NCI-H748 treated with DMSO at 0.1 percent for 48 hours (cell line): Measurements from ENCODE around the gene LZTS2.
"Not testable (repeated sequence)": the region's sequence is repeated elsewhere in the genome, so short reads cannot be mapped to it uniquely, and the experiment has no call there.

Experiments used
- DNase-seq: peaks from one replicate; lab custom pipeline; 2025; lab: John Stamatoyannopoulos, UW

The LZTS2 gene, protein sequence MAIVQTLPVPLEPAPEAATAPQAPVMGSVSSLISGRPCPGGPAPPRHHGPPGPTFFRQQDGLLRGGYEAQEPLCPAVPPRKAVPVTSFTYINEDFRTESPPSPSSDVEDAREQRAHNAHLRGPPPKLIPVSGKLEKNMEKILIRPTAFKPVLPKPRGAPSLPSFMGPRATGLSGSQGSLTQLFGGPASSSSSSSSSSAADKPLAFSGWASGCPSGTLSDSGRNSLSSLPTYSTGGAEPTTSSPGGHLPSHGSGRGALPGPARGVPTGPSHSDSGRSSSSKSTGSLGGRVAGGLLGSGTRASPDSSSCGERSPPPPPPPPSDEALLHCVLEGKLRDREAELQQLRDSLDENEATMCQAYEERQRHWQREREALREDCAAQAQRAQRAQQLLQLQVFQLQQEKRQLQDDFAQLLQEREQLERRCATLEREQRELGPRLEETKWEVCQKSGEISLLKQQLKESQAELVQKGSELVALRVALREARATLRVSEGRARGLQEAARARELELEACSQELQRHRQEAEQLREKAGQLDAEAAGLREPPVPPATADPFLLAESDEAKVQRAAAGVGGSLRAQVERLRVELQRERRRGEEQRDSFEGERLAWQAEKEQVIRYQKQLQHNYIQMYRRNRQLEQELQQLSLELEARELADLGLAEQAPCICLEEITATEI

DNA sequence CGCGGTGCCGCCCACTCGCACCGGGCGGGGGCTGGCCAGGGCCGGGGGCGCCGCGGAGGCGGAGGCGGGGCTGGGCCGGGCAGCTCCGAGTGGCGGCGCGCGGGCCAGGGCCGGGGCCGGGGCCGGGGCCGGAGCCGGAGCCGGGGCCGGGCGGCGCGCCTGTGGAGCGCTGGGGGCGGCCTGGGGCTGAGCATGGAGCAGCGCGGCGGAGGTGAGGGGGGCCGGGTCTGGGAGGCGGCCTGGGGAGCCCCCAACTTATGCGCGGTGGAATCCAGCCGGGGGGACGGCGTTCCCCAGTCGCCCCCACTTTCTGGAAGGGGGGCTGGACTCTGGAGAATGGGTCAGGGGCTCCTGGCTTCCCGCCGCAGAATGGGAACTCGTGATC lies at the start of gene LZTS2:
LZTS2 (plus strand) TSS at position 67 of the 385 bp plus-strand sequence. CDS start 2,731 bp downstream, outside the sequence.
- DNase-seq = no peak

DNA sequence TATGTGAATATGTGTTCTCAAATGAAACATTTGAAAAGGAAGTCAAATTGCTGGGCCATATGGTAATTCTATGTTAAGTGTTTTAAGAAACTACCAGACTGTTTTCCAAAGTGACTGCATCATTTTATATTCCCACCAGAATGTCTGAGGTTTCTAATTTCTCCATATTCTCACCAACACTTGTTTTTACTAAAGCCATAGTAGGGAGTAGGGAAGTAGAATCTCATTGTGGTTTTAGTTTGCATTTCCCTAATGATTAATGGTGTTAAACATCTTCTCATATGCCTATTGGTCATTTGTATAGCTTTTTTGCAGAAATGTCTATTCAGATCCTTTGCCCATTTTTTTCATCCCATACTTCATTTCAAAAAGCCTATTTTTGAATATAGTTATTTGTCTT lies 39.4 kb upstream of the LZTS2 start:
- no peak for DNase-seq

DNA sequence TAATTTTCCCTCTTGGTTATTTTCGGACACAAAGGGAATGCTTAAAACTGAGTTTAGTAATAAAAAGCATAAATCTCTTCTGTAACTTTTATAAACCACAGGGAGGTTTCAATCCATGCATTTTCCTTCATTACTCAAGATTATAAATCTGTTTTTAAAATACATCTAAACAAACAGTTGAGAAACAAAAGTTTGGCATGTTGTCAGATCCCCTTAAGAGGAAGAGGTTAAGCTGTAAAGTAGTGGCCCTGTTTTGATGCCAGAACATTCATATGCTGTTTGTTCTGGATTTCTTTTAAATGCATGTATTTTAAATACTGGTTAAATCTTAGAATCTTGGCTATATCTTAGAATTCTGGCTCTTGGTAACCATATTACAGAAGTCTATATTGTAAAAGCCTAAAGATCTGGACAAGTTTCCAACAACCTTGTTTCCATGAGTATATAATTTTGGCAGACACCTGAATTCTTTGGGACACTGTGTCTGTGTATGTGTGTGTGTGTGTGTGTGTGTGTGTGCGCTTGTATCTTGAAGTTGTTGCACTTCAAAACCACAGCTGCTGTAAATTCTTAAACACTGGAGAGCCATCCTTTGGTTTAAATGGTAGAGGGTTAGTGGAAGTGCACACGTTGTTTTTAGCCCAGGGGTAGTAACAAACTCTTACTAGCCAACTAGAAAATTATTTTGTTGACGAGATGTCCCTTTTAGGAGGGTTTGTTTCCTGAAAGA lies 37.1 kb upstream of the LZTS2 start:
- no peak for DNase-seq

DNA sequence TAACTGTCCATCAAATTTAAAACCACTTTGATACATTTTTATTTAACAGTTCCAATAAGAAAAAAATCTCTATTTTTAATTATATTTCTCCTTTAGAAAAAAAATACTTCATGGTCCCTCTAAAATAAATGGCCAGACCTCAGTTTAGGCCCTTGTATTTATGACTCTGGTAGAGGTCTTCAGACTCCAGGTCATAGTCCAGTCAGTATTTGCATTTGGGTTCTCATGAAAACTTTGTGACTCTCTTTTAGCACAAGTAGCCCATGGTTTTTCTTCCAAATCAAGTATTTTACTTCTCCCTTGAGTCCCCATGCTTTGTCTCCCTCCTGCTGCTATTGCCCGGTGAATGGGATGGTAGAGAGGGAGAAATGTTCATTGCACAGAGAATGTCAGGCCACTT lies 35.8 kb upstream of the LZTS2 start:
- no peak for DNase-seq

DNA sequence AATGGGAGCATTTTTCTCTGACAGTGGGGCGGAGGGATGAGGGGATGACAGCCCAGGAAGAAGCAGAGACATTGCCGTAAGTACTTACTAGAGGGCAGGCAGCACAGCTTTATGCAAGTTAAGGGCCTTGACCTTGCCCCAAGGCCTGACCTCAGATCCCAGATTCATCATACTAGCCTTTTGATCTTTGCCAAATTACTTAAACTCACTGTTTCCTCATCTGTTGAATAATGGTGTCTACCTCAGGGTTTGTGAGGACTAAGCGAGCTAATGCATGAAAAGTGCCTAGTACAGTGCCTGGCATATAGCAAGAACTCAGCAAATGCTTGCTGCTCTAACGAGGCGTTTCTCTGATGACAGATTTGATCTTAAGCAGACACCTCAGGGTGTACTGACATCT lies 33.8 kb upstream of the LZTS2 start:
- no peak for DNase-seq

DNA sequence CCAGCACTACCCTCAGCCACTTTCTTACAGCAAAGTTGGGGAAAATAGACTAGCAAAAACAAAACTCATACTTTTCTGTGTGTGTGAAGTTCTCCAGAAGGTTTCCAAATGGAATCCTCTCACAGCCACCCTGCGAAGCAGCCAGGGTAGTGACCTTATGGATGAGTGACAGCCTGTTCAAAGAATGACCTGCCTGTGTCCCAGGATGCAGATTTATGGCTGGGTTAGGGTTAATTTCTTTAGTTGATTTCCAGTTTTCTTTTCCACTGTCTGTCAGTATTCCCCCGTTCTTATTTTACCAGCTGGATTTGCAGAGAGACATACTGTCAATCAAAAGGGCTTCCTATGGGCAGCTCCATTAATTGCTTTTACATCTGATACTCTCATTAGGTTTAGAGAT lies 32.7 kb upstream of the LZTS2 start:
- no peak for DNase-seq

DNA sequence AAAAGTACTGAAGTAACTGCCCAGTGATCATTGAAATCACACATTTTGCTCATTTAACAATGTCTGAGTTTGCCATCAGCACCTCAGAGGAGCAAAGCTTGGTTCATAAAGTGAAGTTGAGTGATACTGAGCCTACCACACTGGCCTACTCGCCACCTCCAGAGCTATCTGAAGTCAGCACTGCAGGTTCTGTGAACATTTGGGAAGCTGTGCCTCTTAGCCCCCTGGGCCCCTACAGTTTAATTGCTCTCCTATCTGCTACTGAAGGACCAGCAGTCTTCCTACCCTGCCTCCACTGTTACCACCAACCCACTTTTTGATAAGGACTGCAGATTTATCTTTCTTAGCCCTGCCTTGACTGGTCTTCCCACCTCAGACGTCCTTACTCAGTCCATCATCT lies 32.3 kb upstream of the LZTS2 start:
- DNase-seq = no peak

DNA sequence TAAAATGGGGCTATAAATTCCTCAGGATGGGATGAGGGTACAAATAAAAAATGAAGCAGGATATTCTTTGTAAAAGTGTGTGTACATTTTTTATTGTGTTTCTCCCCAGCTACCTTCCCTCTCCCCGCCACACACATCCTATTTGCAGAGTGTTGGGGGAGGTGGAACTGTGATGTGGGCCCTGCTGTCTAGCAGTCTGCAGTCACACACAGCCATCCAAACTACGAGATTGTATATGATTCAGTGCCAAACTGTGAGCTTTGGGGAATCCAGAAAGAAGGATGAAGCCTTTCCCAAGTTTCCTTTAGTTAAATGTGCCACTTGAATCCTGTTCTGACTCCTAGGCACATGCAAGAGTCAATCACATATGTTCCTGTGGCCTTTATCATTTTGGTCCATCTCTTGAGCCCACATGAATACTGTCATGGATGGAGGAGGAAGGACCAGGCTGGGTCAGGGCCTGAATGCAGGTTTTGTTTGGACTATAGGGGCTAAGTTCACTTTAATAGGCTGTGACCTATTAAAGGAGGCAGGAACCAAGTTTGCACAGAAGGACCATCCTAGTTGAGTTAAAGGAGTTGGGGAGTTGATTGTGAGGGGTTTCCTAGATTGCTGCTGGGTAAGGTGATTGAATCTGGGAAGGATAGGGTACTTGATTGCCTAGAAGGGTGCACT lies 31.4 kb upstream of the LZTS2 start:
- DNase-seq = no peak

DNA sequence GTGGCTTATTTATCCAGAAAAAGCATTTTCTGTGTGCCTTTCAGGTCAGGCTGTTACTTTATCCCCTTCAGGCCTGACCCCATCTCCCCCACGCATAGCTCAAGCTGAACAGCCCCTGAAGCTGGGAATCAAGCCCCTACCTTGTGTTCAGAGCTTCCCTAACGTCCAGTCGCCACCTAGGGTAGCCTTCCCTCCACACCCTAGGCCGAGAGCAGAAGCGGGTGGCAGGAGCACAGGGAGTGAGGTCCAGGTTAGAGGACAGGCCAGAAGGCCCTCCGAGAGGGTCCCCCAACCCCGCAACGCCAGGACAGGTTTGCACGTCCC lies 30.8 kb upstream of the LZTS2 start:
- DNase-seq = no peak

DNA sequence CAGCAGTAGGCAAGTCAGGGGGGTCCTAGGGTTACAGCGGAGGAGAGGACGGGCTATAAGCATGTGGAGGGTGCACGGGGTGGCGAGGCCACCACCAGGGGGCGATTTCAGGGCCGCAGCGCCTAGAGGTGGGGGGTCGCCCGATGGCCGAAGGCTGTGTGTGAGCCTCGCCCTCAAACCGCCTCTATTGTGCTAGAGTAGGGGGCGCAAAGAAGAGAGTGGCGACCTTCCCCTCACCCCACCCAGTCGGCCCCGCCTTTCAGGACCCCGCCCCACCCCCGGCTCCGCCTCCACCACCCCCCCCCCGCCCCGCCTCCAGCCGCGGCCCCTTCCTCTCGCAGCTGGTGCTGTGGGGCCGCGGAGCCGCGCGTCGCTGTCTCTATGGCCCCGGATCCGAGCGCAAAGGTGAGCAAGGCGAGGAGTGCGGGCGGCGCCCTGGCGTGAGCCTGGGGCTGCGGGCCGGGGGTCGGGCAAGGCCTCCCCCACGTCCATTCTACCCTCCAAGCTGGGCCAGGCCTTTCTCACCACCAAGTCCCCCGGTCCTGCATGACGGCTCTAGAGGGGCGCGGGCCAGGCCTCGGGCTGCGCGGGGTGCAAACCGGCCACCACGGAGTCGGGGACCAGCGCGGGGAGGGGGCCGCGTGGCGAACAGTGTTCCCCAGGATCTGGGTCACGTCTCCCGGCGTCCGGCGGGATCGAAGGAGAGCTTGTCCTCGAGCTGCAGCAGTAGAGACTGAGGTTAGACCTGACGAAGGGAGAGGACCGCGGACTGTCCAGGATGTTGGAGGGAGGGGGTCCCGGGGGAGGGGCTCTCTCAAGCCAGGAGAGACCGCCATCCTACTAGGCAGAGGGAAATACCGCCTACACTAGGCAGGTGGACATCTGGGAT lies 30.2 kb upstream of the LZTS2 start, which contains the start of gene SEMA4G:
SEMA4G (plus strand) TSS at position 318 of the 889 bp plus-strand sequence. CDS start 3,409 bp downstream, outside the sequence.
- DNase-seq = no peak

DNA sequence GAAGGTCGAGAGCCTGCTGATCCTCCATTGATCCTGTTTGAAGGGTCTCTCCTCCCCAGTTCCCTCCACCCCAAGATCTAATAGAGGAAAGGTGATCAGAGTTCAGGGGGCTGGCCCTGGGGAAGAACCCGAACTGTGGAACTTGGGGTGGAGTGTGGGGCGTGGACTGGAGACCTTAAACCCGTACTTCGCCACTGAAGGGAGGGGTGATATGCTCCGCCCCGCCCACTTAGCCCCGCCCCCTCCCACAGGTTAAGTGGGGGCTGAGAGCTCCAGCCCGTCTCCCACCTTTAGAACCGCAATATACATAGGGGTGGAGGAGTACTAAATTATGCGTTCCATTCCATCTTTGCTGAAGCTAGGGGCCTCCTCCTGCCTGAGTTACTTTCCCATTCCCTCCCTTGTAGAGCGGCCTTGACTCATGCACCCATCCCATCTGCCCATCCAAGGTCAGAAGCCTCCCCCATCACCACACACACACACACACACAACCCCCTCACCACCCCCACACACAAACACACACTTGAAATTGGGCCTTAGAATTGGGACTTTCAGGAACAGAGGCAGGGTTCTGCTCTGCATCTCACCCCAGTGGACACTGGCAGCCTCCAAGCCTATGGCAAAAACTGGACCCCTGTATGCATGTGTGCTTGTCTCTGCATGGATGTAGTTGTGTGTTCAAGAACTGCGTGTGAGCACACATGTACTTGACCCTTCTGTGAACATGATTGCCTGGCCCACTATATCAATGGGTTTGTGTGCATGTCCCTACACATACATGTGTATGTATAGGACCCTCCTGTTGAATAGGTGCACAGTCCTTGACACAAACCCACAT lies 29.3 kb upstream of the LZTS2 start:
- no peak for DNase-seq

DNA sequence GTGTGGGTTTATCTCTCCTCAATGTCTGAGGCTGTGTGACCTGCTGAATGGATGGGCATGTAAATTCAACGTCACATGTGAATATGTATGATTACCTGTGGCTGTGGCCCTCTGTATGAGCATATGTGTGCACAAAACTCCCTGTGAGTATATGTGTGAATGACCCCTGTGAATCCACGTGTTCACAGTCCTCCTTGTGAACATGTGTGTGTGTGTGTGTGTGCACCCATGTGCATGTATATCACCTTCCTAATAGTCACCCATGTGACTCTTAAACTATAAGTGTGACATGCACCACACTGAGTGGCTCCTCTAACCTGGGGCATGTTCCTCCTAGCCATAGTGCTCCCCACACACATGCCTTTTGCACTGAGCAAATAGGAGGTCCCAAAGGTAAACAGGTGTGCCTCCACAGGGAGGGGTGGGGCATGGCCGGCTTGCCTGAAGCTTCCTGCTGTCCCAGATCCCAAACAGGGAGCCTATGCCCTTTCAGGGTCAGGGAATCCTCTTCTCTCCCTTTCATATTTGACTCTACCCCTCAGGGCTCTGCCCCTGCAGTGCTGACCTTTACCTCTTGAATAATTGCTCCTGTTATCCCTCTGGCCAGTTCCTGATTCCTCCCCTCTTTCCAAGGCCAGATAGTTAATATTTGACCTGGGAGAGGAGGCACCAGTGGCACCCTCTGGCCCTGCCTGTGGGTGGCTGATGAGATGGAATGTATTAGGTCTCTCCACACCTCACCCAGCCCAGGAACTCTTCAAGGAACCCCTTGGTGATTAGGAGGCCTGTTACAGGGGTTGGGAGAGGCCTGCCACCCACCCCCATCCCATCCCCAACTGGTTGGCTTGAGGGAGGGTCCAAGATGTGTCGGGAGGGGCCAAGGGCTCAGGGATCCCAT lies 28.4 kb upstream of the LZTS2 start:
- DNase-seq = no peak

DNA sequence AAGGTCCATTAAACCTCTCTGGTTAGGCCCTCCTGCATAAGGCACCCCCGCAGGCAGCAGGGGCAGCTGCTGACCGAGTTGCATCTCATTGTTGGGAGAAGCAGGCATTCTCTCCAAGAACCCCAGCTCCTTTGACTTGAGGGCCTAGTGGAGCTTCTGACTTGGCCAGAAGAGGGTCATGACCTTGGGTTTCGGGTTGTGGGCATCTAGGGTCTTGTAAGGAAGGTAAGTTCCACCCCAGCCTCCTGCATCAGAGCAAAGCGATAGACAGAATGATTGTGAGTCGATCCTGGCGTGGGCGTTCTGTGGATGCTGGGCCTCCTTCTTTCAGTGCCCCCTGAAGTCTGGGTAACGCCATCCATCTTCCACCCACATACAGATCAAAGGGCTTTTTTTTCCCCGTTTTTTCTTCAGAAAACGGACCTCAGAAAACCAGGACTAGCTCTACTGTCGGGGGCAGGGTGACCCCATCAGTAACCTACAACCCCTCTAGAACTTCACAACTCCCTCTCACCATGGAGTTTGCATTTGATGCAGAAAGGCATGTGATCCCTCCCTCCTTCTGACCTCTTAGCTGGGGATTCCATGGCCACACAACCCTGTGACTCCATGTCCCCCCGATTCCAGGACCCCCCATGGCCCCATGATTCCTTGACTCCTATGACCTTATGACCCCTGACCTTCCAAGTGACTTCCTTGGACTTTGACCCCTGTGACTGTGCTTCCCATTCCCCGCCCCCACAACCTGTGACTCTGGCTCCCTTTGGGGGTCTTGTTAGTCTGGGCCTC lies 27.3 kb upstream of the LZTS2 start:
- no peak for DNase-seq

DNA sequence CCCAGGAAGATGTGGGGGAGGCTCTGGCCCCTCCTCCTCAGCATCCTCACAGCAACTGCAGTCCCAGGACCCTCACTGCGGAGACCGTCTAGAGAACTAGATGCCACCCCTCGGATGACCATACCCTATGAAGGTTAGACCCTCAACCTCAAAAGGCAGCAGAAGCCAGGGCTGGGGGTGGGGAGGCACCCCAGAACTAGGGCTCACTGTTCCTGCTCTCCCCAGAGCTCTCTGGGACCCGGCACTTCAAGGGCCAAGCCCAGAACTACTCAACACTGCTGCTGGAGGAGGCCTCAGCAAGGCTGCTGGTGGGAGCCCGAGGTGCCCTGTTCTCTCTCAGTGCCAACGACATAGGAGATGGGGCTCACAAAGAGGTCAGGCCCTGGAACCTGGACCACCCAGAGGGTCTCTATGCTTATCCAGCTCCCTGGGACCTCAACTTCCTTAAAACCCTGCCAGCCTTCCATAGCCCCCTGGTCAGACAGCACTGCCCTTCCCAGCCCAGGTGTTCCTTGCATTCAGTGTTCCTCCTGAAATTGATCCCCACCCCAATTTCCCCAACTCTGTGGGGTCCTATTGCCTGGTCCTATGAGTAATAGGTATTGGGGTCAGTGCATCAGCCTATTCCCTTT lies 26.6 kb upstream of the LZTS2 start:
- no peak for DNase-seq

DNA sequence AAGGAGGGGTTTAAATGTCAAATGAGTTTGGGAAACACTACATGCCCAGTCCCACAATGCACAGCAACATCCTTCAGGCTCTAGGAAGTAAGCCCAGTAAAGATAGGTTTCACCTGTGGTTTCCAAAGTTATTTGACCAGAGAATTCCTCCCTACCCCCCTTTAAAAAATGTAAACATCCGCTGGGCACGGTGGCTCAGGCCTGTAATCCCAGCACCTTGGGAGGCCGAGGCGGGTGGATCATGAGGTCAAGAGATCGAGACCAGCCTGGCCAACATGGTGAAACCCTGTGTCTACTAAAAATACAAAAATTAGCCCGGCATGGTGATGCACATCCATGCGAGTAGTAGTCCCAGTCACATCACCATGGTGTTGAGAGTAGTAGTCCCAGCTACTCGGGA lies 24.2 kb upstream of the LZTS2 start:
- DNase-seq = not testable (repeated sequence)

DNA sequence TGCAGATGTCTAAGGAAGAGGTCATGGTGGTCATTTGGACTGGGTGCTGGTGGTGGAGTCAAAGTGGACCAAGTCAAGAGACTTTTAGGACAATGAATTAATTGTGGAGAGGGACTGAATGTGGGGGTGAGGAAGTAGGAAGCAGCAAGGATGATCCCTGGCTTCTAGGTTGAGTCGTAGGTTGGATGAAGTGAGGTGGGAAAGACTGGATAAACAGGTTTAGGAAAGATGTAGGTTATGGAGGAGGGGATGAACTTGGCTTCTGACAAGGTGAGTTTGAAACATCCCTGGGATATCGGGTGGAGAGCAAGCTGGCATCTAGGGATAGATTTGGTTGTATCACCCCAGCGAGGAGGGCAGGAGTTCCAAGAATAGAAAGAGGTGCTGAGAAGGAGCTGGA lies 22.7 kb upstream of the LZTS2 start:
- DNase-seq = no peak

DNA sequence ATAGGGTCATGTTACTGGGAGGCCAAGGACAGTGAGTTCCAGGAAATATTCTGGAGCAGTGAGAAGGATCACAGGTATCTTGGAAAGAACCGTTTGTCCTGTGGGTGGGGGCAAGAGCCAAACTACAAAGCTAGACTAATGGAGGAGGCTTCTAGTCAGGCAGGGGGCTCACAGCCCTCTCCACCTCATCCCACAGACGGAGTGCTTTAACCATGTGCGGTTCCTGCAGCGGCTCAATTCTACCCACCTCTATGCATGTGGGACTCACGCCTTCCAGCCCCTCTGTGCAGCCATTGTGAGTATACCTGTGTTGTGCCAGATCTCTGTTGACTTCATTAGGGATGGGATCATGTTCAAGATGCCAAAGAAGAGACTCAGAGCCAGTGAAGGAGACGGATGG lies 22.2 kb upstream of the LZTS2 start:
- DNase-seq = no peak
